ENCODE measurements around the gene RREB1. TPM values are rescaled to one million over a fixed set of nuclear protein-coding genes. Genes with fewer than 3 reads are reported as not detected.

Gene RREB1
- 10 to 100 TPM; 17.4 to 18.5 TPM for total RNA-seq

- Mint-ChIP-seq H3K4me1 (peaks cover 38% of the 10 kb centered on the region), H3K9me3 (no peaks in the 10 kb centered on the region), H3K27ac (peak within 1 kb of the TSS; percentile 96), H3K36me3 (peaks cover 11% of the 10 kb centered on the region), H3K27me3 (no peaks in the 10 kb centered on the region), H3K4me3 (peak within 1 kb of the TSS; percentile 95)
- peak; percentile 63 for DNase-seq
Observed at GRCh38 chr6:7107578-7108195, at the start of gene RREB1. TSS of gene RREB1 (plus strand) at chr6:7107961. CDS start at chr6:7181912, 73,951 bp downstream.

GRCh38 chr6:7058250-7058923 is 49.4 kb upstream of the RREB1 start:
- H3K36me3 Mint-ChIP-seq = no peaks in the 10 kb centered on the region
- no peak overlapping the region for H3K27ac Mint-ChIP-seq
- H3K27me3 Mint-ChIP-seq = no peaks in the 10 kb centered on the region
- no peak overlapping the region for H3K4me3 Mint-ChIP-seq
- peak; percentile 37 for DNase-seq
- H3K4me1 Mint-ChIP-seq = peaks cover 13% of the 10 kb centered on the region
- no peaks in the 10 kb centered on the region for H3K9me3 Mint-ChIP-seq

GRCh38 chr6:7060769-7061516 is 46.8 kb upstream of the RREB1 start:
- no peaks in the 10 kb centered on the region for H3K36me3 Mint-ChIP-seq
- no peaks in the 10 kb centered on the region for H3K27me3 Mint-ChIP-seq
- H3K4me1 Mint-ChIP-seq = peaks cover 13% of the 10 kb centered on the region
- no peak for DNase-seq
- no peak overlapping the region for H3K27ac Mint-ChIP-seq
- H3K4me3 Mint-ChIP-seq = no peak overlapping the region
- H3K9me3 Mint-ChIP-seq = no peaks in the 10 kb centered on the region

GRCh38 chr6:7062451-7063162 is 45.2 kb upstream of the RREB1 start:
- no peak overlapping the region for H3K4me3 Mint-ChIP-seq
- H3K9me3 Mint-ChIP-seq = no peaks in the 10 kb centered on the region
- DNase-seq = no peak
- no peak overlapping the region for H3K27ac Mint-ChIP-seq
- H3K4me1 Mint-ChIP-seq = peaks cover 10% of the 10 kb centered on the region
- no peaks in the 10 kb centered on the region for H3K27me3 Mint-ChIP-seq
- H3K36me3 Mint-ChIP-seq = no peaks in the 10 kb centered on the region

- Mint-ChIP-seq H3K36me3 (no peaks in the 10 kb centered on the region), H3K9me3 (no peaks in the 10 kb centered on the region), H3K4me1 (no peaks in the 10 kb centered on the region), H3K27ac (no peak overlapping the region), H3K27me3 (peaks cover 4% of the 10 kb centered on the region), H3K4me3 (no peak overlapping the region)
- no peak for DNase-seq
Observed at GRCh38 chr6:7067305-7067704, 40.5 kb upstream of the RREB1 start.

GRCh38 chr6:7071405-7071804 is 36.4 kb upstream of the RREB1 start:
- peaks cover 21% of the 10 kb centered on the region for H3K4me1 Mint-ChIP-seq

GRCh38 chr6:7073082-7073820 is 34.5 kb upstream of the RREB1 start:
- no peaks in the 10 kb centered on the region for H3K9me3 Mint-ChIP-seq

More at GRCh38 chr6:7071405-7071804, 36.4 kb upstream of the RREB1 start:
- H3K27me3 Mint-ChIP-seq = peaks cover 14% of the 10 kb centered on the region
- no peak overlapping the region for H3K27ac Mint-ChIP-seq
- no peaks in the 10 kb centered on the region for H3K9me3 Mint-ChIP-seq
- DNase-seq = no peak
- no peaks in the 10 kb centered on the region for H3K36me3 Mint-ChIP-seq
- H3K4me3 Mint-ChIP-seq = no peak overlapping the region

GRCh38 chr6:7073821-7074525 is 33.8 kb upstream of the RREB1 start:
- Mint-ChIP-seq H3K36me3 (no peaks in the 10 kb centered on the region), H3K4me3 (peak overlapping the region; percentile 9), H3K4me1 (peaks cover 23% of the 10 kb centered on the region), H3K27ac (peak overlapping the region; percentile 29), H3K9me3 (no peaks in the 10 kb centered on the region), H3K27me3 (peaks cover 18% of the 10 kb centered on the region)
- DNase-seq = peak; percentile 70

More at GRCh38 chr6:7073082-7073820, 34.5 kb upstream of the RREB1 start:
- H3K4me3 Mint-ChIP-seq = no peak overlapping the region
- peak overlapping the region; percentile 29 for H3K27ac Mint-ChIP-seq
- no peak for DNase-seq
- peaks cover 18% of the 10 kb centered on the region for H3K27me3 Mint-ChIP-seq
- H3K4me1 Mint-ChIP-seq = peaks cover 23% of the 10 kb centered on the region
- H3K36me3 Mint-ChIP-seq = no peaks in the 10 kb centered on the region

GRCh38 chr6:7074870-7075269 is 32.9 kb upstream of the RREB1 start:
- Mint-ChIP-seq H3K27me3 (peaks cover 18% of the 10 kb centered on the region), H3K27ac (no peak overlapping the region), H3K4me1 (peaks cover 23% of the 10 kb centered on the region), H3K4me3 (no peak overlapping the region), H3K36me3 (no peaks in the 10 kb centered on the region), H3K9me3 (no peaks in the 10 kb centered on the region)
- DNase-seq = no peak

- DNase-seq = no peak
- Mint-ChIP-seq H3K4me3 (no peak overlapping the region), H3K4me1 (peaks cover 23% of the 10 kb centered on the region), H3K27me3 (peaks cover 18% of the 10 kb centered on the region), H3K36me3 (no peaks in the 10 kb centered on the region), H3K9me3 (no peaks in the 10 kb centered on the region), H3K27ac (peak overlapping the region; percentile 25)
Observed at GRCh38 chr6:7075341-7076000, 32.3 kb upstream of the RREB1 start.

- H3K4me1 Mint-ChIP-seq = peaks cover 23% of the 10 kb centered on the region
- no peaks in the 10 kb centered on the region for H3K36me3 Mint-ChIP-seq
- no peak overlapping the region for H3K4me3 Mint-ChIP-seq
- H3K27ac Mint-ChIP-seq = no peak overlapping the region
- peaks cover 14% of the 10 kb centered on the region for H3K27me3 Mint-ChIP-seq
- no peak for DNase-seq
- no peaks in the 10 kb centered on the region for H3K9me3 Mint-ChIP-seq
Observed at GRCh38 chr6:7077856-7078255, 29.9 kb upstream of the RREB1 start.

- Mint-ChIP-seq H3K4me1 (peaks cover 15% of the 10 kb centered on the region), H3K4me3 (no peak overlapping the region), H3K27me3 (peaks cover 14% of the 10 kb centered on the region), H3K9me3 (no peaks in the 10 kb centered on the region), H3K27ac (no peak overlapping the region), H3K36me3 (no peaks in the 10 kb centered on the region)
- no peak for DNase-seq
Observed at GRCh38 chr6:7078856-7079255, 28.9 kb upstream of the RREB1 start.

- Mint-ChIP-seq H3K27me3 (peaks cover 13% of the 10 kb centered on the region), H3K27ac (no peak overlapping the region), H3K4me1 (peaks cover 9% of the 10 kb centered on the region), H3K4me3 (no peak overlapping the region), H3K9me3 (no peaks in the 10 kb centered on the region), H3K36me3 (no peaks in the 10 kb centered on the region)
- DNase-seq = no peak
Observed at GRCh38 chr6:7080311-7080710, 27.4 kb upstream of the RREB1 start.

All from activated naive CD8-positive, alpha-beta T cell treated with anti-CD3 and anti-CD28 coated beads for 36 hours (primary cell).